Stimulated activated CD8-positive, alpha-beta memory T cell treated with anti-CD3 and anti-CD28 coated beads, Interleukin-4, amount 100 ng/mL, for 1 hour (primary cell): ENCODE results near the gene BRD3.
A peak's percentile ranks its signal among the peaks of the same experiment; 100 is the strongest.
"Not testable (repeated sequence)": the region's sequence is repeated elsewhere in the genome, so short reads cannot be mapped to it uniquely, and the experiment has no call there.

Experiments
- DNase-seq, 2 donors: peaks; one replicate each; pipeline ENCODE4 v3.0.0-alpha.2; 2020; ENCODE audit warnings: low read depth in 2 of 2, low spot score in 1 of 2

Gene BRD3

GRCh38 chr9:134067904-134068743 is at the start of gene BRD3:
Gene BRD3 (minus strand): TSS chr9:134068026. CDS start chr9:134053477, 14,549 bp downstream.
- DNase-seq, result peak; percentile 52 to 59

GRCh38 chr9:134112561-134112960 is 44.7 kb upstream of the BRD3 start:
- no peak for DNase-seq

GRCh38 chr9:134111064-134111463 is 43.2 kb upstream of the BRD3 start:
- no peak for DNase-seq

- DNase-seq, result no peak
These were observed 35.7 kb upstream of the BRD3 start for GRCh38 chr9:134103391-134103998.

GRCh38 chr9:134101623-134102149 is 33.9 kb upstream of the BRD3 start:
- no peak for DNase-seq

- DNase-seq, result not testable (repeated sequence)
These were observed 33.3 kb upstream of the BRD3 start for GRCh38 chr9:134101133-134101532.

GRCh38 chr9:134100040-134100439 is 32.2 kb upstream of the BRD3 start:
- DNase-seq, result no peak

- peak; percentile 8 to 14 for DNase-seq
These were observed 31.4 kb upstream of the BRD3 start for GRCh38 chr9:134099123-134099761.

- no peak for DNase-seq
These were observed 22.1 kb upstream of the BRD3 start for GRCh38 chr9:134089972-134090371.

- no peak for DNase-seq
These were observed 20.4 kb upstream of the BRD3 start for GRCh38 chr9:134088063-134088725.

GRCh38 chr9:134085674-134086073 is 17.8 kb upstream of the BRD3 start:
- DNase-seq, result no peak

GRCh38 chr9:134083451-134083850 is 15.6 kb upstream of the BRD3 start:
- DNase-seq, result no peak

GRCh38 chr9:134076644-134077043 is 8.8 kb upstream of the BRD3 start:
- no peak for DNase-seq

- DNase-seq, result not testable (repeated sequence)
These were observed 7.9 kb upstream of the BRD3 start for GRCh38 chr9:134075689-134076088.

- DNase-seq, result no peak
These were observed 5.7 kb upstream of the BRD3 start for GRCh38 chr9:134073500-134073899.

GRCh38 chr9:134072683-134073082 is 4.9 kb upstream of the BRD3 start:
- not testable (repeated sequence) for DNase-seq

GRCh38 chr9:134071149-134071548 is 3.3 kb upstream of the BRD3 start:
- DNase-seq, result no peak

GRCh38 chr9:134069480-134070399 is 1.9 kb upstream of the BRD3 start:
- no peak for DNase-seq

GRCh38 chr9:134068744-134069479 is 1.1 kb upstream of the BRD3 start:
- DNase-seq, result no peak
